Activated effector memory CD4-positive, alpha-beta T cell treated with anti-CD3 and anti-CD28 coated beads, Interleukin-2, amount 50 U/mL, for 16 hours (primary cell): ENCODE results near the gene RPE.

ENCODE experiments used
- DNase-seq: peaks from one replicate; pipeline ENCODE4 v3.0.0-alpha.2; 2020

The RPE gene

DNA sequence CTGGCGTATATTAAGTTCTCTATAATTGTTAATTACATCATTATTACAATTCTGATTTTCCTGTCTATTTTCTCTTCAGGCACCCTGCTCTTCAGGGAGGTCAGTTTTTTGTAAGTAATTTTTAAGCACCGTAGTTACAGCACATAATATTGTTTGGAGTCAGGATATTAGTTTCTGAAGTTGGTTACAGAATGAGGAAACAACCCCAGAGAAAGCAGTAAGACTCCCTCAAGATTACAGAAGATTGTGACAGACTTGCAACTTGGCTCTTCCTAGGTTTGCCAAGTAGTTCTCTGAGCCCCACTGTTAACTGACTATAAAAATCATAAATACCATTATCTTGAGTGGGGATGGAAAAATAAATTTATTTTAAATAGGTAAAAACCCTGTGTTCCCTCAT is 921 bp downstream of the RPE start:
- DNase-seq: no peak

GRCh38 chr2:210004881-210005280 is 2.4 kb downstream of the RPE start:
- DNase-seq: no peak

DNA sequence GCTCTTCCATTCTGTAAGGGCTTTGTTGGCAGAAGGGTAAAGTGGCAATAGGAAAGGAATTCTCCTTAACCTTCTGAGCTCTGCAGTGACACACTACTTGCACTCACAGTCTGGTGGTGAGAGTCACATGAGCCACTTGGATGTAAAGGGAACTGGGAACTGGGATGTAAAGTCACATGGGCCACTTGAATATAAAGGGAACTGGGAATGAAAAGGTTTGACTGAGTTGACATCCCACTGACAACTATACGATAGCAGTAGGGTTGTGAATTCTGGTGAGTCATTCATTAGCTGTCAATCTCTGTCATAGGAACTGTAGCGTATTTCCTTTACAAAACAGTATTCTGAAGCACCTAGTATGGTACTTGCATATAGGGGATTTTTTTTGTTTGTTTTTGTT is 5.5 kb downstream of the RPE start:
- no peak for DNase-seq

DNA sequence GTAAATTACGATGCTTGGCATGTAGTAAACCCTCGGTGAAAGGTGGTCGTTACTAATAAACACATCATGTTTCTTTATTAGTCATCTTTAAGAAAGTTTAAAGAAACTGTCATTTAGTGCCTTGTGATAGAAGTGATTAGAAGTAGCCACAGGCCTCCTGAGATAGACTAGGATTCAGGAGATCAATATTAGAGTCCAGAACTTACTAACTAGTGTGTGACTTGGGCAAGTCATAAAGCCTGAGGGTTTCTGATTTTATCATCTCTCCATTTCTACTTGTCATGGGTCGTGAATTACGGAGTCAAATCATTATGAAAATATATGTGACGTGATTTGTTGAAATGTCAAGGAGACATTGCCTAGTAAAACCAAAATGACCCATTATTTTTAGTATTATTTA is 6.7 kb downstream of the RPE start:
- DNase-seq: no peak

DNA sequence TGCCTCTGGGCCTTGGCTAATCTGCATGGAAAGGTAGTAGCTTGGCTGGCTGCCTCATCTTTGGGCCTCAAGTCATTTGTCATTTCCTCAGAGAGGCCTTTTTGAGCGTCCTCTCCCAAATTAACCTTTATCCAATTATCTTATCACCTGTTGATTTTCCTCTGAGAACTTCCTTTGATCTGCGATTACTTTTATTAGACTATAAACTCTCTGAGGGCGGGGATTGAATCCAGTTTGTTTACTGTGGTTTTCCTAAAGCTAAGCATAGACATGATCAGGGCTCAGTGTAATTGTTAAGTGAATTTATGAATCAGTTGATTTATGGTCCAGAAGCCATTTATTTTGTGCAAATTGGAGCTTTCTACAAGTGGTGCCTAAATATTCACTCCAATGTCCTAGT is 7.5 kb downstream of the RPE start:
- no peak for DNase-seq

DNA sequence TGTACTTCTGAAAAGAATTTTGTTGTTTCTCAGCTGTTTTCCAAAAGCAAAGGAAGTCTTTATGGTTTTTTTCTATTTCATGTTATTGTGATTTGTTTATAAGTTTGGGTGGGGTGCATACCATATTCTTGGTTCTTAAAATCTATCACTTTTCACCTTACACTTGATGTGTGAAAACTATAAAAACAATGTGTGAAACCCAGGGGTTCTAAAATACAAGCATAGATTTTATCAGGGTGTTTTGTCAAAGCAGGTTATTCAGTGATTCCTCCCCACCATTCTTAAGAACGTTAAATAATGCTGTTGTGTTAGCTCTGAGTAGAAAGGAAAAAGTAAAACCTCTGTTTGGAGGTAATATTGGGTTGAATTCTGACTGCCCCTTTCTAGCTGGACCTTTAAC is 17.7 kb downstream of the RPE start:
- DNase-seq: no peak

DNA sequence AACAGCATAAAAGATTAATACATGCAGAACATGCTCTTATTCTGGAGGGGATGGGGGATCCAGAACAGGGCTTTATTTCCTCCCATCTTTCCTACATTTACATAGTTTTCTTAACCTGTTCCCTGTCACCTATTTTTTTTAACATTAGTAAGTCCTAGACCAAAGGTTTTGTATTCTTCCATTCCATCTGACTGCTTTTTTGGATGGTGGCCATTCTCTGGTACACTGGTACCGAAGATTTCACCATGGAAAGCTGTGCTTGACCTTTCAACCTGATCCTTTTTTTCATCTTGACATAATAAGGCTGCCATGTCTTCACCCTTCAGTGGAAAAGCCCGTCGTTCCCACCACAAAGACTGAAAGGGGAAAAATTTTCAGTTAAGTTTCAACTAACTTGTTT is 20.4 kb downstream of the RPE start:
- no peak for DNase-seq

GRCh38 chr2:210027608-210028007 is 25.2 kb downstream of the RPE start:
- no peak for DNase-seq

DNA sequence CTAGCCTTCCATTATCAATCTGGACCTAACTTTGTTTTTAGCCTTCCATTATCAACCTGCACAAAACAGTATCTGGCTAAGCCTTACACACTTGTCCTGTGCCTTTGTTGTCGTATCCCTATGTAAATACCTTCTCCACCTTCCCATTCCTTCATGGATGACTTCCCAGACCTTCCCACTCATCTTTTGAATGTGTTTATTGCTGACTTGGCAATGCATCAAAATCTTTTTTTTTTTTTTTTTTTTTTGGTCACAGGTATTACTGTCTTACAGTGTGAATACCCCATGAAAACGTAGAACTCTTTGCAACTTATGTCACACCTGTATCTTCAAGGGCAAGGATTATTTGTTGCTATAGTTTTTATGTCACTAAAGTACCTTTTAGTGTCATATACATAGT is 25.7 kb downstream of the RPE start:
- DNase-seq: no peak

GRCh38 chr2:210034087-210034683 is 31.7 kb downstream of the RPE start:
- no peak for DNase-seq

DNA sequence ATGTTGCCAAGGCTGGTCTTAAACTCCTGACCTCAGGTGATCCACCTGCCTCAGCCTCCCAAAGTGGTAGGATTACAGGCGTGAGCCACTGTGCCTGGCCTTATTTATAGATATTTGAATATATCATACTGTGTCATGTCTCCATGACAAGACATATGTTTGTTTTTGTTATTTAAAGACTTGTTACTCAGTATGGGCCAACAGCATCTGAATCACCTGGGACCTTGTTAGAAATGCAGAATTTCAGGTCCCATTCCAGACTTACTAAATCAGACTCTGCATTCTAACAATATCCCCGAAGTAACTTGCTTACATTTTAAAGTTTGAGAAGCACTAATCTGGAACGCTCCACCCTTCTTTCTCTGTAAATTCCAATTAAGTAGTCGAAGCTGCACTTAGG is 33.2 kb downstream of the RPE start:
- DNase-seq: no peak

DNA sequence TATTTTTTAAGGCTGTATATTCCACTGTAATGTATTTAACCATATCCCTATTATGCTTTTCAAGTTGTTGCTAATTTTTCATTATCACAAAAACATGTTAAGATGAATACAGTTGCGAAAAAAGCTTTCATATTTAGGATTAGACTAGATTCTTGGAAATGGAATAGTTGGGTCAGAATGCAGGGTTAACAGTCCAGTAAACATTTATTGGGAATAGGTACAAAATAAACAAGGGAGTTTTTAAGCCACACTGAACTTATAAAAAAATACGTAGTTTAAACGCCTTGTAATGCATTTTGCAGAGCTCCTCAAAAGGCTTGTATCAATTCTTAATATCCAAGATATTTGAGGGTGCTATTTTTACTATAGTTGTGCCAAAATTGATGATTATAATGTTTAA is 35.6 kb downstream of the RPE start:
- DNase-seq: no peak

DNA sequence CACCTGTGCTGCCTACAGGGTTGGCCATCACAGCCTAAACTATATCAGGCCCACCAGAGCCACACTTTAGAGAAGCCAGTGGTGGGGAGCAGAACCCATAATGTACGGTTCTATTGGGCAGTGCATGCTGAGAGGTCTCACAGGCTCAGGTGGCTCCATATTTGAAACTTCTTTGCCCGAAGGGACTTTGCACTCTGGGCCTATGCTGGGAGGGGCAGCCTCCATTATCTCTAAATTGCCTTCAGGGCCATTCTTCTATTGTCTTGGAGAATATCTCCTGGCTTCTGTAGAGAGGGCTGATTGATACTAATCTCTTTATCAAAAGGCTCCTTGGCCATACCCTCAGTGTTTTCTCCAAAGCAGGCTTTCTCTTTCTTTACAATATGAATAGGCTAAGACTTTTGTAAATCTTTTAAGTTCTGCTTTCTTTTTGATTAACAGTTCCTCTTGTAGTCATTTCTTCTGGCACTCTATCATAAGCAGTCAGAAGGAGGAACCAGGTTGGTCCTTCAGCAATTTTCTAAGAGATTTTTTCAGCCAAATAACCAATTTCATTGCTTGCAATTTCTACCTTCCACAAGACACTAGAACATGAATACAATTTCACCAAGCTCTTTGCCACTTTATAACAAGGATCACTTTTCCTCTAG is 44.5 kb downstream of the RPE start:
- no peak for DNase-seq

- no peak for DNase-seq
Observed at GRCh38 chr2:210049831-210050230, 47.4 kb downstream of the RPE start.

- no peak for DNase-seq
Observed at GRCh38 chr2:210050885-210051284, 48.4 kb downstream of the RPE start.

GRCh38 chr2:210054696-210055095 is 52.3 kb downstream of the RPE start:
- DNase-seq: no peak

- no peak for DNase-seq
Observed at GRCh38 chr2:210055825-210056224, 53.4 kb downstream of the RPE start.

DNA sequence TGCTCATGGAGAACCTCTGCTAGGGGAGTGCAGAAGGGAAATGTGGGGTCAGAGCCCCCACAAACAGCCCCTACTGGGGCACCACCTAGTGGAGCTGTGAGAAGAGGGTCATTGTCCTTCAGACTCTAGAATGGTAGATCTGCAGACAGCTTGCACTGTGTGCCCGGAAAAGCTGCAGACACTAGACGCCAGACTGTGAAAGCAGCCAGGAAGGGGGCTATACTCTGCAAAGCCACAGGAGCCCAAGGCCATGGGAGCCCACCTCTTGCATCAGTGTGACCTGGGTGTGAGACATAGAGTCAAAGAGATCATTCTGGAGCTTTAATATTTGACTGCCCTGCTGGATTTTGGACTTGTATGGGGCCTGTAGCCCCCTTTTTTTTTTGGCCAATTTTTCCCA is 60.9 kb downstream of the RPE start:
- DNase-seq: no peak
